ENCODE results near the gene BGN. TPM values are rescaled to one million over a fixed set of nuclear protein-coding genes. Genes with fewer than 3 reads are reported as not detected.

BGN gene
- total RNA-seq, 1 experiment from 2014 or later = 1.2 TPM

GRCh38 chrX:153493085-153493484, 1.7 kb upstream of the BGN start:
- Histone ChIP-seq H3K79me2 (ENCODE audit: insufficient read depth, low read length) (no peaks in the 10 kb centered on the region), H3T11ph (ENCODE audit: low read length) (no peak overlapping the region), H3K79me1 (ENCODE audit: insufficient read depth, low read depth, low read length, poor library complexity, severe bottlenecking) (no peaks in the 10 kb centered on the region), H2BK5ac (ENCODE audit: insufficient read length, low read length) (no peak overlapping the region), H3K9me3 (ENCODE audit: control insufficient read depth, low read depth, low read length) (peaks cover 25% of the 10 kb centered on the region), H2BK120ac (ENCODE audit: low read depth, low read length, poor library complexity, severe bottlenecking) (no peak overlapping the region), H3K18ac (ENCODE audit: insufficient read length, low read depth, low read length) (no peak overlapping the region), H3K14ac (ENCODE audit: insufficient read depth, low read length) (no peak overlapping the region), H4K8ac (replicated peaks; ENCODE audit: insufficient read length, low read depth, low read length) (no peak overlapping the region), H3K56ac (ENCODE audit: insufficient read length, low read depth, low read length) (no peak overlapping the region), H3K27ac (ENCODE audit: insufficient read length, low read depth, low read length) (no peak overlapping the region), H2AFZ (ENCODE audit: low read length) (no peak overlapping the region), H2BK20ac (ENCODE audit: low read depth, low read length, poor library complexity, severe bottlenecking) (no peak overlapping the region), H3K4ac (ENCODE audit: low read depth, low read length) (no peak overlapping the region), H3K23me2 (ENCODE audit: insufficient read length, low read depth, low read length, poor library complexity, severe bottlenecking) (no peaks in the 10 kb centered on the region), H4K20me1 (ENCODE audit: control insufficient read depth, insufficient read depth, insufficient read length) (no peaks in the 10 kb centered on the region), H4K5ac (ENCODE audit: insufficient read length, low read depth, low read length) (no peak overlapping the region), H3K4me1 (ENCODE audit: insufficient read depth, low read length) (no peaks in the 10 kb centered on the region), H2BK12ac (ENCODE audit: insufficient read length, low read depth, low read length) (no peak overlapping the region), H2AK5ac (ENCODE audit: insufficient read length, low read length) (no peak overlapping the region), H3K9ac (ENCODE audit: extremely low read depth, insufficient read length, low read length) (no peak overlapping the region), H4K91ac (ENCODE audit: insufficient read length, low read depth, low read length) (no peak overlapping the region), H3K4me2 (ENCODE audit: insufficient read depth, insufficient read length, low read length) (no peak overlapping the region), H3K23ac (ENCODE audit: insufficient read length, low read depth, low read length) (no peak overlapping the region), H2BK15ac (ENCODE audit: low read depth, low read length) (no peak overlapping the region), H3K27me3 (ENCODE audit: insufficient read depth, low read length) (no peaks in the 10 kb centered on the region)
- H3K4me3 Mint-ChIP-seq = no peak overlapping the region
- H3K9me3 Mint-ChIP-seq = peaks cover 40 to 59% of the 10 kb centered on the region in 2 experiments
- peaks cover 10% of the 10 kb centered on the region for H3K27me3 Mint-ChIP-seq (ENCODE audit: low read depth)
- no CpG with 5 or more reads among the region's 11 CpGs for WGBS (ENCODE audit: extremely low coverage, insufficient read length, low lambda C conversion rate)
- no peak for TF ChIP-seq CTCF (conservative IDR thresholded peaks at IDR 0.05)
- H3K27ac Mint-ChIP-seq = no peak overlapping the region
- DNase-seq = no peak
- H3K4me1 Mint-ChIP-seq = peaks cover 0 to 7% of the 10 kb centered on the region in 2 experiments; a peak in 2 of 4 replicates
- peaks cover 0 to 2% (median 0%) of the 10 kb centered on the region in 3 experiments; a peak in 1 of 7 replicates for H3K36me3 Mint-ChIP-seq (ENCODE audit: insufficient read depth in 1 of 3, low read depth in 3 of 3)
